H1 (cell line): ENCODE data around the gene NTN5. TPM values are rescaled to one million over a fixed set of nuclear protein-coding genes. Genes with fewer than 3 reads are reported as not detected.

ENCODE experiments used
- ASH2L ChIP-seq: fragments of 200-600, 300-600 bp; sonication (generic); IDR thresholded peaks from one replicate; pipeline ENCODE4 v1.7.1; 2017; ENCODE audit warnings: low read length
- KDM1A ChIP-seq: fragments of 200-600, 300-600 bp; sonication (generic); IDR thresholded peaks from 2 replicates; pipeline ENCODE4 v1.7.1; 2016; ENCODE audit warnings: mild to moderate bottlenecking, low read length, borderline replicate concordance
- NANOG ChIP-seq: IDR thresholded peaks from 2 replicates; pipeline ENCODE4 v1.6.1; 2011; ENCODE audit warnings: low read length, low read depth, mild to moderate bottlenecking, inconsistent platforms; ENCODE audit not compliant: insufficient read depth, poor library complexity, severe bottlenecking
- POLR2AphosphoS5 ChIP-seq: IDR thresholded peaks from 2 replicates; pipeline ENCODE4 v1.6.1; 2011; ENCODE audit warnings: low read depth, low read length
- RNF2 ChIP-seq: fragments of 200-900, 300-1000 bp; sonication (generic); IDR thresholded peaks from 2 replicates; pipeline ENCODE4 v1.7.1; 2016; ENCODE audit warnings: borderline replicate concordance, low read depth, mild to moderate bottlenecking, antibody characterized with exemption, low read length; ENCODE audit not compliant: poor library complexity, severe bottlenecking; ENCODE audit errors: missing control alignments
- TEAD4 ChIP-seq: IDR thresholded peaks from 2 replicates; pipeline ENCODE4 v1.6.1; 2012; ENCODE audit warnings: low read depth, low read length, inconsistent platforms, mixed read lengths
- USF2 ChIP-seq: IDR thresholded peaks from 2 replicates; pipeline ENCODE4 v1.6.1; 2011; ENCODE audit warnings: low read length, improper control_type of control experiment
- polyA plus RNA-seq, 7 experiments: library from polyadenylated mRNA; depleted of rRNA in 3 of 7; stranded (reverse) in 5 of 7; unstranded in 2 of 7; fragments of >200 nt in 5 of 7; fragments of 200-250 nt in 2 of 7; gene quantifications; 1 replicate in 5 of 7; 2 replicates in 1 of 7; 4 replicates in 1 of 7; pipeline versions ENCODE4 v1.2.1 to v1.2.3, GENCODE V29; 2011 to 2013; ENCODE audit warnings: missing spikeins in 2 of 7, mixed read lengths in 2 of 7
- total RNA-seq: library from RNA; stranded (reverse); fragmentation: NEBNext Ultra II Directional; extraction: Animal tissue kit (Norgen Biotek cat#: 25700); gene quantifications from 2 replicates; pipeline ENCODE4 v1.2.1, GENCODE V29; 2021

NTN5 gene
- total and polyA plus RNA-seq, 2 of the 8 experiments (the other 6 are each of a cell fraction or from before 2014, with no cell fraction given): 0.47 to 0.85 TPM

GRCh38 chr19:48676887-48677286, 4.1 kb upstream of the NTN5 start (continued):
- TF ChIP-seq POLR2AphosphoS5 (no peak), RNF2 (no peak), ASH2L (no peak), KDM1A (no peak), USF2 (no peak), TEAD4 (no peak), NANOG (no peak)
- TF ChIP-seq, all 59 proteins: peak for 0
